Activated naive CD4-positive, alpha-beta T cell treated with anti-CD3 and anti-CD28 coated beads for 36 hours (primary cell): ENCODE results near the gene KCNMA1. TPM values are rescaled to one million over a fixed set of nuclear protein-coding genes. Genes with fewer than 3 reads are reported as not detected.

ENCODE experiments used
- CTCF ChIA-PET: fragments of 350-600 bp; sonication (Branson Sonifier 250); formaldehyde crosslinking; loops from one replicate; lab custom pipeline; 2021; ENCODE audit warnings: antibody characterized with exemption; lab: Charles Lee
- DNase-seq: peaks from one replicate; pipeline ENCODE4 v3.0.0-alpha.2; 2020
- H3K27ac Mint-ChIP-seq: one replicate; pipeline ENCODE4 v1.8.0; 2021; ENCODE audit warnings: mild to moderate bottlenecking, mixed read lengths
- H3K27me3 Mint-ChIP-seq: one replicate; pipeline ENCODE4 v1.8.0; 2021; ENCODE audit warnings: low read depth, mixed read lengths
- H3K36me3 Mint-ChIP-seq: one replicate; pipeline ENCODE4 v1.8.0; 2021; ENCODE audit warnings: low read depth, mixed read lengths
- H3K4me1 Mint-ChIP-seq: one replicate; pipeline ENCODE4 v1.8.0; 2021; ENCODE audit warnings: low read depth, mixed read lengths
- H3K4me3 Mint-ChIP-seq: one replicate; pipeline ENCODE4 v1.8.0; 2021; ENCODE audit warnings: mild to moderate bottlenecking, moderate library complexity, mixed read lengths
- H3K9me3 Mint-ChIP-seq: one replicate; pipeline ENCODE4 v1.8.0; 2021; ENCODE audit warnings: mixed read lengths
- intact Hi-C: fragments of 100-400 bp; cut with micrococcal nuclease; formaldehyde crosslinking; loops from one replicate; pipeline ENCODE4 v1.15.1; 2023
- total RNA-seq, 2 experiments: library from RNA; stranded (reverse); gene quantifications; one replicate each; pipeline ENCODE4 v1.2.3, GENCODE V29; 2021

Gene KCNMA1
- total RNA-seq, 2 experiments from 2014 or later = not detected

GRCh38 chr10:77497748-77498147 lies 139.9 kb downstream of the KCNMA1 start:
- H3K36me3 Mint-ChIP-seq = no peaks in the 10 kb centered on the region
- CTCF ChIA-PET = no interaction called here
- intact Hi-C loops = no loop called here
- DNase-seq = no peak
- H3K27me3 Mint-ChIP-seq = no peaks in the 10 kb centered on the region
- no peaks in the 10 kb centered on the region for H3K4me1 Mint-ChIP-seq
- H3K4me3 Mint-ChIP-seq = no peak overlapping the region
- H3K27ac Mint-ChIP-seq = no peak overlapping the region
- no peaks in the 10 kb centered on the region for H3K9me3 Mint-ChIP-seq

GRCh38 chr10:77496941-77497420 lies 140.6 kb downstream of the KCNMA1 start:
- Mint-ChIP-seq H3K4me1 (no peaks in the 10 kb centered on the region), H3K27ac (no peak overlapping the region)

GRCh38 chr10:77494756-77495541 lies 142.7 kb downstream of the KCNMA1 start:
- DNase-seq = no peak
- Mint-ChIP-seq H3K27me3 (no peaks in the 10 kb centered on the region), H3K4me1 (no peaks in the 10 kb centered on the region), H3K4me3 (no peak overlapping the region), H3K9me3 (no peaks in the 10 kb centered on the region), H3K36me3 (no peaks in the 10 kb centered on the region), H3K27ac (no peak overlapping the region)
- CTCF ChIA-PET = no interaction called here
- intact Hi-C loops = no loop called here

More at GRCh38 chr10:77496941-77497420, 140.6 kb downstream of the KCNMA1 start:
- Mint-ChIP-seq H3K27me3 (no peaks in the 10 kb centered on the region), H3K36me3 (no peaks in the 10 kb centered on the region), H3K9me3 (no peaks in the 10 kb centered on the region), H3K4me3 (no peak overlapping the region)
- no peak for DNase-seq
- intact Hi-C loops = no loop called here
- CTCF ChIA-PET = no interaction called here

- intact Hi-C loops = no loop called here
- H3K9me3 Mint-ChIP-seq = no peaks in the 10 kb centered on the region
- no peak for DNase-seq
- H3K36me3 Mint-ChIP-seq = no peaks in the 10 kb centered on the region
- H3K4me3 Mint-ChIP-seq = no peak overlapping the region
- CTCF ChIA-PET = no interaction called here
- H3K4me1 Mint-ChIP-seq = no peaks in the 10 kb centered on the region
- no peaks in the 10 kb centered on the region for H3K27me3 Mint-ChIP-seq
- H3K27ac Mint-ChIP-seq = no peak overlapping the region
Measured at GRCh38 chr10:77494327-77494726, 143.3 kb downstream of the KCNMA1 start.

GRCh38 chr10:77493851-77494261 lies 143.8 kb downstream of the KCNMA1 start:
- H3K4me3 Mint-ChIP-seq = no peak overlapping the region
- H3K4me1 Mint-ChIP-seq = no peaks in the 10 kb centered on the region
- H3K27me3 Mint-ChIP-seq = no peaks in the 10 kb centered on the region
- no peak for DNase-seq
- H3K27ac Mint-ChIP-seq = no peak overlapping the region
- CTCF ChIA-PET = no interaction called here
- intact Hi-C loops = no loop called here
- no peaks in the 10 kb centered on the region for H3K36me3 Mint-ChIP-seq
- H3K9me3 Mint-ChIP-seq = no peaks in the 10 kb centered on the region

- DNase-seq = no peak
- intact Hi-C loops = no loop called here
- H3K27ac Mint-ChIP-seq = no peak overlapping the region
- H3K9me3 Mint-ChIP-seq = no peaks in the 10 kb centered on the region
- H3K4me1 Mint-ChIP-seq = no peaks in the 10 kb centered on the region
- CTCF ChIA-PET = no interaction called here
- H3K27me3 Mint-ChIP-seq = no peaks in the 10 kb centered on the region
- H3K36me3 Mint-ChIP-seq = no peaks in the 10 kb centered on the region
- no peak overlapping the region for H3K4me3 Mint-ChIP-seq
Measured at GRCh38 chr10:77493239-77493806, 144.3 kb downstream of the KCNMA1 start.

- Mint-ChIP-seq H3K9me3 (no peaks in the 10 kb centered on the region), H3K27ac (no peak overlapping the region), H3K27me3 (no peaks in the 10 kb centered on the region), H3K4me3 (no peak overlapping the region), H3K36me3 (no peaks in the 10 kb centered on the region), H3K4me1 (no peaks in the 10 kb centered on the region)
- no peak for DNase-seq
- intact Hi-C loops = no loop called here
- CTCF ChIA-PET = no interaction called here
Measured at GRCh38 chr10:77492368-77492994, 145.1 kb downstream of the KCNMA1 start.

GRCh38 chr10:77490534-77491314 lies 146.9 kb downstream of the KCNMA1 start:
- CTCF ChIA-PET = no interaction called here
- no peaks in the 10 kb centered on the region for H3K36me3 Mint-ChIP-seq

GRCh38 chr10:77486517-77486916 lies 151.1 kb downstream of the KCNMA1 start:
- CTCF ChIA-PET = no interaction called here
- H3K27ac Mint-ChIP-seq = no peak overlapping the region
- H3K27me3 Mint-ChIP-seq = no peaks in the 10 kb centered on the region
- H3K4me1 Mint-ChIP-seq = no peaks in the 10 kb centered on the region
- H3K9me3 Mint-ChIP-seq = no peaks in the 10 kb centered on the region
- intact Hi-C loops = no loop called here
- no peak overlapping the region for H3K4me3 Mint-ChIP-seq
- H3K36me3 Mint-ChIP-seq = no peaks in the 10 kb centered on the region
- DNase-seq = no peak

More at GRCh38 chr10:77490534-77491314, 146.9 kb downstream of the KCNMA1 start:
- no peaks in the 10 kb centered on the region for H3K9me3 Mint-ChIP-seq
- H3K27me3 Mint-ChIP-seq = no peaks in the 10 kb centered on the region
- no peak for DNase-seq
- no peak overlapping the region for H3K4me3 Mint-ChIP-seq
- intact Hi-C loops = no loop called here
- no peaks in the 10 kb centered on the region for H3K4me1 Mint-ChIP-seq
- no peak overlapping the region for H3K27ac Mint-ChIP-seq

GRCh38 chr10:77485847-77486246 lies 151.8 kb downstream of the KCNMA1 start:
- no peaks in the 10 kb centered on the region for H3K4me1 Mint-ChIP-seq
- CTCF ChIA-PET = no interaction called here
- no peak overlapping the region for H3K27ac Mint-ChIP-seq
- H3K4me3 Mint-ChIP-seq = no peak overlapping the region
- intact Hi-C loops = no loop called here
- DNase-seq = no peak
- H3K36me3 Mint-ChIP-seq = no peaks in the 10 kb centered on the region
- H3K9me3 Mint-ChIP-seq = no peaks in the 10 kb centered on the region
- H3K27me3 Mint-ChIP-seq = no peaks in the 10 kb centered on the region

GRCh38 chr10:77482072-77482471 lies 155.5 kb downstream of the KCNMA1 start:
- Mint-ChIP-seq H3K4me3 (no peak overlapping the region), H3K36me3 (no peaks in the 10 kb centered on the region), H3K4me1 (no peaks in the 10 kb centered on the region), H3K27ac (no peak overlapping the region), H3K27me3 (no peaks in the 10 kb centered on the region), H3K9me3 (no peaks in the 10 kb centered on the region)
- no peak for DNase-seq
- intact Hi-C loops = no loop called here
- CTCF ChIA-PET = no interaction called here

- CTCF ChIA-PET = no interaction called here
- H3K27ac Mint-ChIP-seq = no peak overlapping the region
- no peak for DNase-seq
- H3K27me3 Mint-ChIP-seq = no peaks in the 10 kb centered on the region
- no peaks in the 10 kb centered on the region for H3K36me3 Mint-ChIP-seq
- intact Hi-C loops = no loop called here
- no peak overlapping the region for H3K4me3 Mint-ChIP-seq
- no peaks in the 10 kb centered on the region for H3K4me1 Mint-ChIP-seq
- H3K9me3 Mint-ChIP-seq = no peaks in the 10 kb centered on the region
Measured at GRCh38 chr10:77479586-77479985, 158.0 kb downstream of the KCNMA1 start.
